Lung microvascular endothelial cell (primary cell): ENCODE results near the gene AMZ1. TPM values are rescaled to one million over a fixed set of nuclear protein-coding genes. Genes with fewer than 3 reads are reported as not detected.

Experiments
- total RNA-seq: library from RNA; depleted of rRNA; stranded (reverse); fragments of >200 nt; gene quantifications from 2 replicates; pipeline ENCODE4 v1.2.1, GENCODE V29; 2014

The AMZ1 gene
- total RNA-seq, 1 donor from 2014 or later = not detected

Other genes starting within 250 kb of the AMZ1 start
- gene GRIFIN, start 211.8 kb upstream of the AMZ1 start, total RNA-seq = not detected in 2 replicates
- gene LFNG, start 168.4 kb upstream of the AMZ1 start, total RNA-seq = 11.6 and 16.9 TPM in 2 replicates
- 13.9 and 21.8 TPM in 2 replicates for gene BRAT1, start 132.7 kb upstream of the AMZ1 start, total RNA-seq
- 4.6 and 6.0 TPM in 2 replicates for gene IQCE, start 129.2 kb upstream of the AMZ1 start, total RNA-seq
- gene TTYH3, start 56.2 kb upstream of the AMZ1 start, total RNA-seq = 35.1 and 48.0 TPM in 2 replicates
- 22.0 and 27.2 TPM in 2 replicates for gene GNA12, start 156.1 kb downstream of the AMZ1 start, total RNA-seq